NCI-H146 treated with DMSO at 0.1 percent for 48 hours (cell line): Measurements from ENCODE around the gene LRRN2.

Experiments used
- DNase-seq: peaks from one replicate; lab custom pipeline; 2025; ENCODE audit not compliant: unreplicated experiment; lab: John Stamatoyannopoulos, UW

Gene LRRN2

DNA sequence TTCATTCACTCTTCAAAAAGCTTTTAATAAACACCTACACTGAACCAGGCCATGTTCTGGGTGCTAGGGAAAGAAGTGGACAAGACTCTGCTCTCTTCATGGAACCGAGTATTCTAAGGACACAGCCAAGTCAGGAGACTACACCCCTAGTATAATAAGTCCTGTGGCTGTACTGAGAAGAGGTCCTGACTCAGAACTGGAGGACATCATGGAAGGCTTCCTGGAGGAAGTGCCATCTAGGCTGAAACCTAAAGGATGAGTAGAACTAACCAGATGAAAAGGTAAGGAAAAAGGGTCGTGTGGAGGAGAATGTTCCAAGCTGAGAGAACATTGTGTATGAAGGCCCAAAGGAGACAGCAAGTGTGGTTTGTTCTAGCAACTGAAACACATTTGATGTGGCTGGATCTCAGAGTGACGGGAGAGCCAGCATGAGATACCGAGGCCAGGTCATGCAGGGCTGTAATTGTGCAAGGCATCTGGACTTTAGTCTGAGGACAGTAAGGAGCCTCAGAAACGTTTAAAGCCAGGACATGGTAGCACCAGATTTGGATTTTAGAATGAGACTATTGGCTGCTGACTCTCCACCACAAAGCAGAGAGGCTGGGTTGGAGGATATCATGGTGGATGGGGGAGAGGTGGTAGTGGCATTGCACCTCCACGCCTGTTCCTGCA is 82.5 kb downstream of the LRRN2 start:
- DNase-seq = no peak

DNA sequence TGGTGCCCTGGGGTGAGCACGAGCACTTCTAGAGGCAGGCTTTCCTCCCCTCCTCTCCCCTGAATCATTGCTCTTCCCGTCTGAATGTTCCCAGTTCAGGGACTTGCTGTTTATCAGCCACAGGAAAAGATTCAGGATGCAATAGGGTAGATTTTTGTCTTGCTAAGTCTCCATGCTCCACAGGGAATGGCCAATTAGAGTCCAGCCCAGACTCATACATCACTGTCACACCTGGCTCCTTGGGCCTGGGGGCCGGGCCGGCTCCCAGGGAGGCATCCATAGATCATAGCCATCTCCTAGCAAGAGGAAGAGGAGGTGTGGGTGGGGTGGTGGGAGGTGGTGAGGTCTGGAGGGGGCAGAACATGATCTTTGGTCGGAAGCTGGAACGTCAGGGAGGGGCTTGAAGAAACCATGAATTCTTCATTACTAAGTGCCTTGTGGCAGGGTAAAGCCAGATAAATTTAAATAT is 83.4 kb downstream of the LRRN2 start:
- no peak for DNase-seq

DNA sequence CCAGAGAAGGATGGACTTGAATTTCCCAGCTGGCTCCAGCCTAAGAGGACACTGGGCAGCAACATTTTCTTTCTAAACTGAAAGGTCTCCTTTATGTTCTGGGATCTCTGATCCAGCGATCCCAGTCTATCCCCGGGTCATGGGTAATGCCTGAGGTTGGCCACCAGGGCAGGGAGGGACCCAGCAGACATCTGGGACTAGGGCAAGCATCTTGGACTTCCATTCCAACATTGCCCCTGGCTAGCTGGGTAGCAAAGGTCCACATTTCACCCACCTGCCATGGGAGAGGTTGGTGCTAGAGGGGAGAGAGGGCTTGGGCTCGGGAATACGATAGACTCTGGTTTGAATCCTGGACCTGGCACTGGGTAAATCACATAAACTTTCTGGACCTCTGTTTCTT is 84.6 kb downstream of the LRRN2 start:
- DNase-seq = no peak

DNA sequence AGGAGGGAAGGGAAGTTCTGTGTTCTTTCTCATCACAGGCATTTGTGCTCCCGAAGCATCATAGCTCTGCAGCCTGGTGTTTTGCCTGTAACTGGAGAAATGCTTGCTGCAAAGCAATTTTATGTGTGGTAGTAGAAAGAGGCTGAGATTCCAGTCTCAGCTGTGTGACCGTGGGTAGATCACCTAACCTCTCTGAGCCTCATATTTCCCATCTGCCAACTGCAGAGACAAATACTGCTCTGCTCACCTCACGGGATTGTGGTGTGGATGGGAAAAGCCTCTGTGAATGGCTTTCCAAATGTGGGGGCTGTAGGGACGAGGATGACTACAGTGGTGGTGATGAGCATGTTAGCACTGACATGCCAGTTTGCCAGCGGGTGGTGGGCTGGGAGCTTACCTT is 85.3 kb downstream of the LRRN2 start:
- DNase-seq = no peak

DNA sequence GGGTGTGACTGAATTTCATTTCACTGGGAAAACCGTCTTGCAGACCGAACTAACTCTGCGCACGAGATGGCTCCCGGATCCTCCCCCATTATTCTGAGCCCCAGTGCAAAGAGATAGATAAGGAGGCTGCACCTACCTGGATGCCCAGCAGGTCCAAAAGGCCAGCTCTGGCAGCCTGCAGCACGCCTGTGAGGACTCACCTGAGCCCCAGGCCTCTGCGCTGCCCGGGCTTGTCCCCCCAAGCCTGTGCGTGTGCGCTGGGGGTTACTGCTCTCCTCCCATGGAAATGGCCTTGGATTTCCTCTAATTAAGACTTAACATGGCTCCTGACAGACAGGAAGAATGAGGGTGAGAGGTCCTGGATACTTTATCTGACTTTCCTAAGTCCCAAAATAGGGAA is 85.9 kb downstream of the LRRN2 start:
- no peak for DNase-seq

DNA sequence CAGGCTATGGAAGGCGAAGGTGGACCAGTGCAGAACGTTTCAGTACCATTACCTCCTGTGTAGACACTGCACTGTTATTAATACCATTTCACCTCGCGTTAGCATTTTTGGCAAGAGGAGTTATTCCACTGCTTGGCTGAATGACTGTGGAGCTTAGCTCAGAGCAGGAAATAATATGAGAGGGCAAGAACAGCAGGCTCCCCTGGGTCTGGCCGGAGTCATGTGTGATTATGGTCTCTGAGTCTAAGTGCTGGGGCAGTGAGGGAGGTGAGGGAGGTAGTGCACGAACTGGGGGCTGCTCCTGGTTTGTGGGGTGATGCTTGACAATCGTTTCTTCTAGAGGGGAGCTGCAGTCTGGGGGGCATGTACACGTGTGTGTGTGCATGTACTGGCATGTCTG is 86.4 kb downstream of the LRRN2 start:
- DNase-seq = no peak

DNA sequence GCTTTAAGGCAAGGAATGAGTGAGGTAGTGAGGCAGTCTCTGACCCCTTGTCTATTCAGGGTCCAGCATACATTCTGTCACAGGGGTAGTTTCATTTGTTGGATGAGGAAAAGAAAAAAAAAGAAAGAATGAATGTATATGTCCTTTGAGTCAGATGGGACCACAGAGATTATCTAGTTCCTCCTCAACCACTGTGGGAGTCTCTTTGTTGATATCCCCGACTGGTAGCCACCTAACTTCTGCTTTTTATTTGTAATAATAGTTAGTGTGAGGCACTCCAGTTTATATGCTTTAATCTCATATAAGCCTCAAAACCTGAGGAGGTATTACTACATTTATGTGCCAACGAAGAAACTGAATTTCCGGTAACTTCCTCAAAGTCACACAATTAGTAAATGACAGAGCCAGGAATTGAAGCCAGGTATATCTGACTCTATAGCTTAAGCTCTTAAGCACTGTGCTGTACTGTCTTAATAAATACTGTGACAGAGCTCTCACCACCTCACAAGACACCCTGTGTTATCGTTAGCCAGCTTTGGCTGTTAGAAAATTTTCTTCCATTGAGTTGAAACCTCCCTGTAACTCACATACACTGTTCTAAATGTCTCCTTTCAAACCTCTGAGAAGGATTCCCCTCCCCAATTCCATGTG is 87.1 kb downstream of the LRRN2 start:
- no peak for DNase-seq

DNA sequence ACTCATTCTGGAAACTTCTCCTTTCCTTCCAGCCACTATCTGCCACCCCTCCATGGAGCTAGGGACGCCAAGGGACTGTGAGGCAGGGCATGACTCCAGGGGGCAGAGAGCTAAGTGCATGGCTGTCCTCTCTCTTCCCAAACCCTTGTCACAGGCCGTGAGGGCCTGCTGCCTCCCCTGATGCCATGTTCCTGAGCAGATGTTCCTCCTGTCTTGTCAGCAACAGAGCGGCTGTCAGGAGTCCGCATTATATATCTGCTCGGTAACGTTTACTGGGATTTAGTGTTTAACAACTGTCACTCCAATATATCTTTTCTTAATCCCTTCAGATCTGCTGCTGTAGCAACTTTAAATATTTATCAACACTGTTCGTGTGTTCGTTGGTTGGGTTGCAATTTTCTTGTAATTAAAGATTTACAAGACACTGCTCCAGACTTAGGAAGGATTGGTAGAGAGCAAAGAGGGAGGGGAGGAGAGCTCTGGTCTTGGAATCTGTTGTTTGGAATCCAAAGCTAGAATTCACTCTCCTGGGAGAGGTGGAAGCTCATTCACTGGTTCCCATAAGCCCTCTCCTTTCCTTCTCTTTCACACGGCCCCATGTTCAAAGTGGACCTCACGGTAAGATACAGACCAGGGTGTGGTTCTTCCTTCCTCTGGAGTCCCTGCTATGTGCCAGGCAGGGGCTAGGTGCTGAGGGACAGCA is 93.1 kb downstream of the LRRN2 start:
- DNase-seq = no peak

DNA sequence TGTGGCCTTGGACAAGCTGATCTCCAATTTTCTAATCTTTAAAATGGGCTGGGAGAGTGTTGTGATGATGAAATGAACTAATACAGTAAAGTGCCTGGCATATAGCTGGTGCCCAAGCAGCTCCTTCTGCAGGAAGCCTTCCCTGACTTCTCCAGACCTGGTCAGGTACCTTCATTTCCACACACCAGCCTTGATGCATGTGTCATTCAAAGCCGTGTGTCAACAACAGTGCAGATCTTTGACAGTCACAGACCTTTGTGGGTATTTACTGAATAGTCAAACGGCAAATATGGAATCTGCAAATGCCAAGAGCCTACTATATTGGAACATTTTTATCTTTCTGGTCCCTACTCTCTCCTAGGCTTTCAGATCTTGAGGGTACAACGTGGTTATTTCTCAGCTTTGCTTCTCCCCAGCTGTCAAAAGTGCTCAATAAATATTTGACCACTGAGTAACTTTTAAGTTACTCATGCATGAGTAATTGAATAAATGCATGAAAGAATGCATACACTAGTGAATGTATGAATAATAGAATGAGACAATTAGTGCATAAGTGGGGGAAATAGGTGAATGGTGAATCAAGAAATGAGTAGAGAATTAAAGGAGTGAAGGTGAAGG is 94.0 kb downstream of the LRRN2 start:
- DNase-seq = no peak

DNA sequence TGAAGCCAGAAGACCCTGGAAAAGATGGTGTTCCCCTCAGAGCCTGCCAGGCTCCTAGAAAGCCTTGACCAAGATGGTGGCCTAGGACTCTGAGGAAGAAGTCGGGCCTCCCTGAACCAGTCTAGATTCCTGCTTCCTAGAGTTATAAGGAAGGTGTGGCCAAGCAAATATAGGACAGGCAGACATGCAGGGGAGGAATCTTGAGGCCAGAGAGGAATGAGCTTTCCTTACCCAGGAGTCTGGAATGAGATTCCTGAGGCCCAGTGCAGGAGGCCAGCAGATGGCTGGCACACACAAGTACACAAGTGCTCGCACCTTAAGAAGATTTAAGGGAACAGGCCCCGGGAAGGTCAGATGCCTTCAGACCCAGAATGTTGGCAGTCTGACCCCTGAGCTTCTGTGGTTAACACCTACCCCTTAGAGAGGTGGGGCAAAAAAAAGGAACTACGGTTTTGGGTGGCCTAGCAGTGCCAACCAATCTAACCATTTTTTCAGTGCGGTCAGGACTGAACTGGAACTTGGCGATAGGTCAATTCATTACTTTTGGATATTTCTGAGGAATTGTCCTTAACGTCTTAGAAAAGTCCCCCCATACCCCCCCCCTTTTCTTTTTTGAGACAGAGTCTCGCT is 96.0 kb downstream of the LRRN2 start:
- DNase-seq = no peak

DNA sequence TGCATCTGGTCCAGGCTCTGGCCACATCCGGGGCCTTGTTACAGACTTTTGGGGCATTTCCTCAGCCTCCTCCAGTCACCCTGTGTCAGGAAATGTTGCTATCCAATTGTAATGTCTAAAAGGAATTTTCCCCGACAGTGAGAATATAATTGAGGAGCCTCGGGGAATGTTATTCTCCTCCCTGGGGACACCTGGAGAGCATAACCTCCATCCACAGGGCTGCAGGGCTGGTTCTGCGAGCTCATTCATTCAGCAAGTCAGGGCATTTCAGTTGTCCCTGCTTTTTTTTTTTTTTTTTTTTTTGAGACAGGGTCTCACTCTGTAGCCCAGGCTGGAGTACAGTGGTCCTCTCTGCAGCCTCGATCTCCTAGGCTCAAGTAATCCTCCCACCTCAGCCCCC is 96.7 kb downstream of the LRRN2 start:
- DNase-seq = no peak

DNA sequence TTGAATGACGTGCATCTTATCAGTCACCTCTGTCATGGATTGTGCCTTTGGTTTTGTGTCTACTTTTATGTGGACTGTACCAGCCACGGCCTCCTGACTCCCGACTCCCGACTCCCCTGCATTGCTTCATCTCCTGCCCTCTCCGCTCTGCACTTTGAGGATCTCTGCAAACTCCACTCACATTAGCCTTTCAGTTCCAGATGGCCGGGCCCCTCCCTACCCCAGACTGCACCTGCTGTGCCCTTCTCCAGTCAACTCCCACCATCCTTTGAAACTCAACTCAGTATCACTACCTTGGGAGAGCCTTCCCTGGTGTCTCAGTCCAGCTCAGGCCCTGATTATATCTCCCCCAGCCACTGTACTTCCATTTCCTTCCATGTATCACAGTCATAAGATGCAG is 97.9 kb downstream of the LRRN2 start:
- DNase-seq = no peak

DNA sequence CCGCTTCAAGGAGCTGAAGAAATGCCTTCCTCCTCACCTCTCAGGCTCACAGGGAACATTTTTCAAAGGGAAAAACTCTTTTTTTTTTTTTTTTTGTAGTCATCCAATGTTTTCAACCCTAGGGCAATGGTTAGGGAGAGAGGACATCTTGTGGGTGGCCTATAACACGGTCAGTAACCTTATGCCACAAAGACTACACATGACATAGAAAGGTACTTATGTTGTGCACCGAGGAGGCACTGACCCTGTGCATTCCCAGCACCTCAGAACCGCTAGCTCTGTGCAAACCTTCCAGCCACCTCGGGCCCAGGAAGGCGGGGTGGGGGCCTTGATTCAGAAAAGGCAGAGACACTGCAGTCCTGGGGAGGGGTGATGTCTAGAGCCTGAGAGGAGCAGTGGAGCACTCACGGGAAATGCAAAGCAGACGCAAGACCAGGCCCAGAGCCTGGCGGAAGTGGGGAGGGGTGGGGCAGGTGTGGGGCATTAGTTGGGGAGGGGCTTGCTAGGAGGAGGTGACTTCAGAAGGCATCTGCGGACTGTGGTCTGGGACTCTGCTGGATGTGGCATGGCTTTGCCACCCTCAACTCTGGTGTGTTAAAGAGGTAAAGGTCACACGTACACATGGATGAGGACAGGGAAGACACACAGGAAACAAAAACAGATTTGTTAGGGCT is 100.7 kb downstream of the LRRN2 start:
- DNase-seq = no peak

DNA sequence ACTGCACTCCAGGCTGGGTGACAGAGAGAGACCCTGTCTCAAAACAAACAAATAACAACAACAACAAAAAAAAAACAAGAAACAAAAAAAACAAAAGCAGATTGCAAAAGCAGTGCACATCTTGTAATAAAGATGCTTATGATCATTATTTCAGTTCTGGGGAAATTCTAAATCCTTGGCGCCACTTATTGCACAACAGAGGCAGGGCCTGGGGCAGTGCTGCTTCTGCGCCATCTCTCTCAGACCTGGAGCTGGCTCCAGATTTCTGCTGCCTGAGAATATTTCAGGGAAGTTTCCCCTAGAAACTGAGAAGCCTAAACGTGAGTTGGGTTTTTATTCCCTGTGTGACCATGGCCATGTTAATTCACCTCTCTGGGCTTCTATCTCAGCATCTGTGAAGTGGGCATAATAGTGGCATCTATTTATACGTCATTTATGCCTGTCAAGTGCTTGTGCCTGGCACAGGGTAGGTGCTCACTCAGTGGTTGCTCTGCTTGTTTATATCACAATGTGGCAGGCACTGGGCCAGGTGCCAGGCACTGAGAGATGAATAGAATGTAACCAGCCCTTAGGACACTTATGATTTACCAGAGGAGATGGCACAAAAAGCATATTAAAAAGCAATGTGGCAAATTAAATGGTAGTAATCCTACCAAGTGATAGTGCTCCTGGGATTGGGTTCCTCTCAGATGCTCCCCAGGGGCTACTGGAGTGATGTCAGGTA is 101.5 kb downstream of the LRRN2 start:
- no peak for DNase-seq

DNA sequence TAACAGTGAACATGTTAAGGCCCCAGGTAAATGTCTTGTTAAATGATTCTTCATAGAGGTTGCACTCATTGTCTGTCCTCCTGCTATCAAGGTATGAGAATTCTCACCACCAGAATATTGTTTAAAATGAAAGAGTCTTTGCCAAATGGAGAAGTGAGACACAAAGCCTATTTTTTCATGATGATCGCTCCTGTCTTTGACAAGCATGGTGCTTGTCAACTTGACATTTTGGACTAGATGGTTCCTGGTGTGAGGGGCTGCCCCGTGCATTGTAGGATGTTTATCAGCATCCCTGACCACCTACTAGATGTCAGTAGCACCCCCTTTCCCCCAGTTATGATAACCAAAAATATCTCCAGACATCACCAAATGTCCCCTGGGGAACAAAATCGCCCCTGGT is 103.8 kb downstream of the LRRN2 start:
- no peak for DNase-seq

DNA sequence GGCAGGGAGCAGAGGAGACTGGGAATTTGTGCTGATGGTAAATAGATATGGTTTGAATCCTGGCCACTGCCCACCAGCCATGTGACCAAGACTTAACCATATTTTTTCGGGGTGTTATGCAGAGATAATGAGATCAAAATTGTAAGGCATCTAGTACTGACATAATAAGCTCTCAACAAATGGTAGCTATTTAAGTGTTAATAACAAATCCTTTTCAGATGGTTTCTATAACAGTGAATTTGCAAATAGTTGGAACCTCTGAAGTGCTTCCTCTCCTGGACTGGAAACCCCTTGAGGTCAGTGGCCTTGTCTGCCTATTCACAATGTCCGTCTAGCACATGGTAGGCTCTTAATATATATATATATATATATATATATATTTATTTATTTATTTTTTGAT is 104.7 kb downstream of the LRRN2 start:
- no peak for DNase-seq

DNA sequence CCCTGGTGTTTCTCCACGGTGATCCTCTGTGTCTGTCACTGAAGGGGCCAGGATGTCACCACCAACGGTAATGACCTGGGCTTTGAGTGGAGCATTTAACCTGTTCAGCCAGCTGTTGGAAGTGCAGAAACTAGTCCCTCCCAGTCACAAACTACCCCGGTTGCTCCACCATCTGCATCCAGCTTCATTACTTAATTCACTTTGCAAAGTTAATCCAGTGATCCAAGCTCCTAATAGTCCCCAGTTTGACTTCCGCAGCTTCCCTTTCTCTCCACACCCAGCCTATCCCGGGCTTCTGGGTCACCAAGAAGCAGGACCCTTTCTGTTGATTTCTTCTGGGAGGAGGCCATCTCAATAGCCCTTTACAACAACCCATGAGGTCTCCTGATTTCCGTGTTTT is 105.9 kb downstream of the LRRN2 start:
- no peak for DNase-seq

DNA sequence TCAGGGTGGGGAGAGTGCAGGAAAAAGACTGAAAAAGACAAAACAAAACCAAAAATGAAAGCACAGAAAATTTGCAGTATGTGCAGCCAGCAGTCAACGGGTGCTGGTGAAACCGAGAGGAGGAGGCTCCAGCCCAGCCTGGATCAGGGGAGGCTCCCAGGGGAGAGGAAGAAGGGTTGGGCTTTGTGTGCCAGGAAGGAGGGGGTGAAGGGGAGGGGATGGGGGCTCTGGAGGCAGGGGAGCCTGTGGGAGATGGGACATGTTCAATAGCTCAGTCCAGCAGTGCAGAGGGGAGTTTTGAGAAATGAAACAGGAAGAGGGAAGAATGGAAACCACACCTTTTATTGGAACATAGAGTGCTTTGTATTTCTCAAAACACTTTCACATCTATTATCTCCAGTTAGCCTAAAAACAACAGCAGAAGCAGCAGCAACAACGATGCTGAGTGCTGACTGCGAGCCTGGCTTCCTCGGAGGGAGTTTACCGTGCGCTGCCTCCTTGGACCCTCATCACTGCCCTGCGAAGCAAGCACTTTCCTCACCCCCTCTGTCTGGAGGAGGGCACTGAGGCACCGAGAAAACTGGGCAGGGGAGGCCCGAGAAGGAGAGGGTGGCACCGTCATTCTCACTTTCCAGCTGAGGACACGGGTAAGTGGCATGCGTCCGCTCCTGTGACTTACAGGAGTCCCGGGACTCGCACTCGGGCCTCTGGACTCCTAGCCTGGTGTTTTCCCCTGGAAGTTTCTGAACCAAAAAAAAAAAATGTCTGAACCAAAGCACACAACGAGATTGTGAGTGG is 106.5 kb downstream of the LRRN2 start:
- DNase-seq = no peak

DNA sequence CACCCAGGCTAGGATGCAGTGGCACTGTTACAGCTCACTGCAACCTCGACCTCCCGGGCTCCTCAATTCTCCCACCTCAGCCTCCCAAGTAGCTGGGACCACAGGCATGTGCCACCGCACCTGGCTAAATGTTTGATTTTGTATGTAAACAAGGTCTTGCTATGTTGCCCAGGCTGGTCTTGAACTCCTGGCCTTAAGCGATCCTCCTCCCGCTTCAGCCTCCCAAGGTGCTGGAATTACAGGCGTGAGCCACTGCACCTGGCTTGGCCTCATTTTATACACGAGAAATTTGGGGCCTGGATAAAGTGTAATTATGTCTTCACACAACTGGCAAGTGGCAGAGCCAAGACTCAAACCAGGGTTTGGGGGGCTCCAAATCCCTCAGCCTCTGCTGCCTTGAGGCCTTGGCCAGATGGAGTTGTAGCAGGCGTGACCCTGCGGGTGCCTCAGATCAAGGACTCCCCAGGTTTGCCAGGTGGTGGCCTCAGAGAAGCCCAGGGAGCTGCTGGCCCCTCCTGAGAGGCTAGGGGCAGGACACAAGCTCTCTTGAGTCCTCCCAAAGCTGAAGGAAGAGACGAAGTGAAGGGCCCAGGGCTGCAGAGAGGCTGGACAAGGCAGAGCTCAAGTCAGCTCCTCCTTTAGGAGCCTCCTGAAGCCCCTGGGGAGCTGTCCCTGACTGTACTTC is 107.6 kb downstream of the LRRN2 start:
- DNase-seq = no peak
